HG03139 (cell line): ENCODE measurements around the gene ITGB2.
"Not testable (repeated sequence)": the region's sequence is repeated elsewhere in the genome, so short reads cannot be mapped to it uniquely, and the experiment has no call there.

Experiments used
- ATAC-seq: cut with Tn5 transposase; IDR thresholded peaks from one replicate; pipeline ENCODE4 v1.9.1; 2021; ENCODE audit not compliant: unreplicated experiment

Gene ITGB2

GRCh38 chr21:44927587-44928461 is 7.1 kb upstream of the ITGB2 start:
- ATAC-seq, result no peak

- no peak for ATAC-seq
These were observed 6.5 kb upstream of the ITGB2 start for GRCh38 chr21:44927259-44927586.

GRCh38 chr21:44926331-44927101 is 5.8 kb upstream of the ITGB2 start:
- no peak for ATAC-seq

GRCh38 chr21:44925378-44925755 is 4.7 kb upstream of the ITGB2 start:
- ATAC-seq, result no peak

- no peak for ATAC-seq
These were observed 4.1 kb upstream of the ITGB2 start for GRCh38 chr21:44924606-44925377.

- ATAC-seq, result no peak
These were observed 2.9 kb upstream of the ITGB2 start for GRCh38 chr21:44923480-44924084.

GRCh38 chr21:44921928-44922327 is 1.2 kb upstream of the ITGB2 start:
- no peak for ATAC-seq

GRCh38 chr21:44919913-44920693 is 596 bp downstream of the ITGB2 start:
- no peak for ATAC-seq

GRCh38 chr21:44919111-44919912 is 1.4 kb downstream of the ITGB2 start:
- ATAC-seq, result no peak

- ATAC-seq, result no peak
These were observed 2.1 kb downstream of the ITGB2 start for GRCh38 chr21:44918581-44919033.

- no peak for ATAC-seq
These were observed 2.6 kb downstream of the ITGB2 start for GRCh38 chr21:44918107-44918470.

- no peak for ATAC-seq
These were observed 3.1 kb downstream of the ITGB2 start for GRCh38 chr21:44917446-44918106.

GRCh38 chr21:44916965-44917364 is 3.7 kb downstream of the ITGB2 start:
- ATAC-seq, result no peak

GRCh38 chr21:44914176-44914874 is 6.4 kb downstream of the ITGB2 start:
- ATAC-seq, result peak; percentile 42

- ATAC-seq, result no peak
These were observed 7.1 kb downstream of the ITGB2 start for GRCh38 chr21:44913425-44914175.

GRCh38 chr21:44912506-44913412 is 7.9 kb downstream of the ITGB2 start:
- not testable (repeated sequence) for ATAC-seq

- ATAC-seq, result no peak
These were observed 8.6 kb downstream of the ITGB2 start for GRCh38 chr21:44912158-44912473.
